Measurements from ENCODE around the gene GET4.

DNA sequence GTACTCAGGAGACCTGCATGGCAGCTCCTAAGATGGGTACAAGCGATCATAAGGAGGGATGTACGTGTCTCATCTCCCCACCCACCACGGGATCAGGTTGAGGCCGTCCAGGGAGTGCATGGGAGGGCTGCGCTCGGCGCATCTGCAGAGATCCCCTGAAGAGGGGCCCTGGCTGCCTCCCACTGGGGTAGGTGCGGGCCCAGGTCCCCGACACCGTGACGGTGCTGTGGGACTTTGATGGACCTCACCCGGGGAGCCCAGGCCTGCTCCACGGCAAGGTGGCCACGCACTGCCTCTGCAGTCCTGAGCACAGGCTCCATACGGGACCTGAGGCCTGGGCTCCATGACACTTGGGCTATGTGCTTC lies 12.7 kb downstream of the GET4 start:
- TF ChIP-seq GATA3 (IDR thresholded peaks at IDR 0.05; ENCODE audit: low read depth, low read length): no peak
- no peak for TF ChIP-seq GATA2 (IDR thresholded peaks at IDR 0.05; ENCODE audit: low read depth, low read length)

Measured in SH-SY5Y (cell line).